ENCODE measurements around the gene C2orf72.

The C2orf72 gene

GRCh38 chr2:231043796-231044195 lies 6.5 kb downstream of the C2orf72 start:
- Histone ChIP-seq H3K27me3 (ENCODE audit: insufficient read depth, poor library complexity, severe bottlenecking) (peaks cover 1% of the 10 kb centered on the region), H3K4me3 (ENCODE audit: severe bottlenecking) (no peak overlapping the region), H3K9me3 (ENCODE audit: severe bottlenecking) (no peaks in the 10 kb centered on the region), H3K4me1 (ENCODE audit: insufficient read depth, poor library complexity, severe bottlenecking) (no peaks in the 10 kb centered on the region), H3K27ac (ENCODE audit: poor library complexity, severe bottlenecking) (no peak overlapping the region), H3K36me3 (ENCODE audit: low read depth) (no peaks in the 10 kb centered on the region)
- ATAC-seq (ENCODE audit: low read depth) (no peak), DNase-seq (ENCODE audit: low spot score) (no peak)
- TF ChIP-seq CTCF (IDR thresholded peaks at IDR 0.05; ENCODE audit: poor library complexity, severe bottlenecking), result no peak

- Histone ChIP-seq H3K4me3 (ENCODE audit: severe bottlenecking) (no peak overlapping the region), H3K9me3 (ENCODE audit: severe bottlenecking) (no peaks in the 10 kb centered on the region), H3K27me3 (ENCODE audit: insufficient read depth, poor library complexity, severe bottlenecking) (no peaks in the 10 kb centered on the region), H3K27ac (ENCODE audit: poor library complexity, severe bottlenecking) (no peak overlapping the region), H3K4me1 (ENCODE audit: insufficient read depth, poor library complexity, severe bottlenecking) (no peaks in the 10 kb centered on the region), H3K36me3 (ENCODE audit: low read depth) (no peaks in the 10 kb centered on the region)
- DNase-seq (ENCODE audit: low spot score) (no peak), ATAC-seq (ENCODE audit: low read depth) (no peak)
- no peak for TF ChIP-seq CTCF (IDR thresholded peaks at IDR 0.05; ENCODE audit: poor library complexity, severe bottlenecking)
Observed at GRCh38 chr2:231046916-231047273, 9.6 kb downstream of the C2orf72 start.

- H3K4me3 ChIP-seq (ENCODE audit: severe bottlenecking), result no peak overlapping the region
- H3K9me3 ChIP-seq (ENCODE audit: severe bottlenecking), result no peaks in the 10 kb centered on the region
- no peaks in the 10 kb centered on the region for H3K36me3 ChIP-seq (ENCODE audit: low read depth)
- no peak for TF ChIP-seq CTCF (IDR thresholded peaks at IDR 0.05; ENCODE audit: poor library complexity, severe bottlenecking)
- H3K27me3 ChIP-seq (ENCODE audit: insufficient read depth, poor library complexity, severe bottlenecking), result no peaks in the 10 kb centered on the region
- ATAC-seq (ENCODE audit: low read depth) (no peak), DNase-seq (ENCODE audit: low spot score) (no peak)
- H3K4me1 ChIP-seq (ENCODE audit: insufficient read depth, poor library complexity, severe bottlenecking), result no peaks in the 10 kb centered on the region
- no peak overlapping the region for H3K27ac ChIP-seq (ENCODE audit: poor library complexity, severe bottlenecking)
Observed at GRCh38 chr2:231047274-231047922, 10.1 kb downstream of the C2orf72 start.

- Histone ChIP-seq H3K4me3 (ENCODE audit: severe bottlenecking) (no peak overlapping the region), H3K27me3 (ENCODE audit: insufficient read depth, poor library complexity, severe bottlenecking) (no peaks in the 10 kb centered on the region), H3K4me1 (ENCODE audit: insufficient read depth, poor library complexity, severe bottlenecking) (no peaks in the 10 kb centered on the region), H3K27ac (ENCODE audit: poor library complexity, severe bottlenecking) (no peak overlapping the region), H3K9me3 (ENCODE audit: severe bottlenecking) (no peaks in the 10 kb centered on the region), H3K36me3 (ENCODE audit: low read depth) (no peaks in the 10 kb centered on the region)
- no peak for DNase-seq (ENCODE audit: low spot score)
- no peak for ATAC-seq (ENCODE audit: low read depth)
- no peak for TF ChIP-seq CTCF (IDR thresholded peaks at IDR 0.05; ENCODE audit: poor library complexity, severe bottlenecking)
Observed at GRCh38 chr2:231047923-231048915, 10.9 kb downstream of the C2orf72 start.

Data from RWPE2 (cell line).